ENCODE results near the gene GBE1. TPM values are rescaled to one million over a fixed set of nuclear protein-coding genes. Genes with fewer than 3 reads are reported as not detected.

The GBE1 gene
- polyA plus RNA-seq, 1 donor (not counting 4 experiments of a cell fraction or from before 2014, with no cell fraction given), result 30.2 TPM

GRCh38 chr3:81658322-81658997 is 103.0 kb downstream of the GBE1 start:
- DNase-seq (ENCODE audit: low read depth, low spot score), result no peak
- no peak for FAIRE-seq
- no peaks in the 10 kb centered on the region for H4K20me1 ChIP-seq (ENCODE audit: control insufficient read depth, extremely low read depth, insufficient read depth, low read length)
- H3K4me2 ChIP-seq (ENCODE audit: control insufficient read depth, extremely low read depth, insufficient read depth, low read depth, low read length), result no peak overlapping the region
- no peaks in the 10 kb centered on the region for H3K36me3 ChIP-seq (ENCODE audit: control insufficient read depth in 2 of 2, extremely low read depth in 1 of 2, insufficient read depth in 2 of 2, low read length in 2 of 2)
- H3K4me3 ChIP-seq (ENCODE audit: control insufficient read depth in 2 of 3, extremely low read depth in 1 of 3, insufficient read depth in 2 of 3, low read depth in 1 of 3, low read length in 3 of 3), result no peak overlapping the region
- H3K9ac ChIP-seq (ENCODE audit: control insufficient read depth, extremely low read depth, insufficient read depth, low read length), result no peak overlapping the region
- no peak overlapping the region for H3K27ac ChIP-seq (ENCODE audit: control insufficient read depth, insufficient read depth, low read length)
- no peaks in the 10 kb centered on the region for H3K27me3 ChIP-seq (ENCODE audit: control insufficient read depth, extremely low read depth, insufficient read depth, low read length)
- H3K4me1 ChIP-seq (ENCODE audit: control insufficient read depth, extremely low read depth, insufficient read depth, low read length), result no peaks in the 10 kb centered on the region
- no peaks in the 10 kb centered on the region for H3K9me1 ChIP-seq (ENCODE audit: control insufficient read depth, extremely low read depth, insufficient read depth, low read length)
- no peaks in the 10 kb centered on the region for H3K9me3 ChIP-seq (ENCODE audit: control insufficient read depth, low read depth, low read length)
- no peaks in the 10 kb centered on the region for H3K79me2 ChIP-seq (ENCODE audit: control insufficient read depth, insufficient read depth, low read length)
- no peak for TF ChIP-seq EZH2 (IDR thresholded peaks at IDR 0.05; ENCODE audit: low read length)
- no peak for TF ChIP-seq CTCF (optimal IDR thresholded peaks at IDR 0.05 in 1 of 3, IDR thresholded peaks at IDR 0.05 in 1 of 3, conservative IDR thresholded peaks at IDR 0.05 in 1 of 3; ENCODE audit: extremely low read depth in 1 of 3, insufficient read depth in 2 of 3, low read length in 3 of 3)
- no peak overlapping the region for H2AFZ ChIP-seq (ENCODE audit: control insufficient read depth, low read length)
- dilution Hi-C loops (cut with MboI; ENCODE audit: extremely low pct_ligation_motif_present, low sequenced_read_pairs), result no loop called here

- no peak for TF ChIP-seq EZH2 (IDR thresholded peaks at IDR 0.05; ENCODE audit: low read length)
- no peak for TF ChIP-seq CTCF (optimal IDR thresholded peaks at IDR 0.05 in 1 of 3, IDR thresholded peaks at IDR 0.05 in 1 of 3, conservative IDR thresholded peaks at IDR 0.05 in 1 of 3; ENCODE audit: extremely low read depth in 1 of 3, insufficient read depth in 2 of 3, low read length in 3 of 3)
- Histone ChIP-seq H3K36me3 (ENCODE audit: control insufficient read depth in 2 of 2, extremely low read depth in 1 of 2, insufficient read depth in 2 of 2, low read length in 2 of 2) (no peaks in the 10 kb centered on the region), H3K27me3 (ENCODE audit: control insufficient read depth, extremely low read depth, insufficient read depth, low read length) (no peaks in the 10 kb centered on the region), H3K79me2 (ENCODE audit: control insufficient read depth, insufficient read depth, low read length) (no peaks in the 10 kb centered on the region), H3K27ac (ENCODE audit: control insufficient read depth, insufficient read depth, low read length) (no peak overlapping the region), H4K20me1 (ENCODE audit: control insufficient read depth, extremely low read depth, insufficient read depth, low read length) (no peaks in the 10 kb centered on the region), H3K9ac (ENCODE audit: control insufficient read depth, extremely low read depth, insufficient read depth, low read length) (no peak overlapping the region), H2AFZ (ENCODE audit: control insufficient read depth, low read length) (no peak overlapping the region), H3K4me3 (ENCODE audit: control insufficient read depth in 2 of 3, extremely low read depth in 1 of 3, insufficient read depth in 2 of 3, low read depth in 1 of 3, low read length in 3 of 3) (no peak overlapping the region), H3K4me2 (ENCODE audit: control insufficient read depth, extremely low read depth, insufficient read depth, low read depth, low read length) (peak overlapping the region; percentile 62), H3K4me1 (ENCODE audit: control insufficient read depth, extremely low read depth, insufficient read depth, low read length) (peaks cover 18% of the 10 kb centered on the region), H3K9me1 (ENCODE audit: control insufficient read depth, extremely low read depth, insufficient read depth, low read length) (no peaks in the 10 kb centered on the region), H3K9me3 (ENCODE audit: control insufficient read depth, low read depth, low read length) (no peaks in the 10 kb centered on the region)
- FAIRE-seq (no peak), DNase-seq (ENCODE audit: low read depth, low spot score) (no peak)
- dilution Hi-C loops (cut with MboI; ENCODE audit: extremely low pct_ligation_motif_present, low sequenced_read_pairs), result no loop called here
Measured at GRCh38 chr3:81651139-81651538, 110.3 kb downstream of the GBE1 start.

Measured in keratinocyte (primary cell).